Transverse colon (tissue), 4 donors: Measurements from ENCODE around the gene S100A16. TPM values are rescaled to one million over a fixed set of nuclear protein-coding genes. Genes with fewer than 3 reads are reported as not detected.

Experiments
- DNase-seq: peaks from one replicate; pipeline ENCODE4 v3.0.0-alpha.2; 2019
- H3K27ac ChIP-seq, 4 donors: fragments of 200-600 bp; sonication (generic); 2 replicates each; pipeline ENCODE4 v1.5.1; 2016 to 2018; ENCODE audit warnings: inconsistent platforms in 4 of 4
- H3K27me3 ChIP-seq: fragments of 200-600 bp; sonication (generic); 2 replicates; pipeline ENCODE4 v1.5.1; 2017; ENCODE audit warnings: inconsistent platforms
- H3K36me3 ChIP-seq, 4 donors: fragments of 200-600 bp; sonication (generic); 2 replicates each; pipeline ENCODE4 v1.5.1; 2017 to 2019; ENCODE audit warnings: inconsistent platforms in 4 of 4
- H3K4me1 ChIP-seq, 4 donors: fragments of 200-600 bp; sonication (generic); 2 replicates each; pipeline ENCODE4 v1.5.1; 2017 to 2020; ENCODE audit warnings: inconsistent platforms in 4 of 4
- H3K4me3 ChIP-seq, 4 donors: fragments of 200-600 bp; sonication (generic); 1 replicate in 1 of 4; 2 replicates in 3 of 4; pipeline versions ENCODE4 v1.5.1 to v1.6.1; 2017 to 2019; ENCODE audit warnings: inconsistent platforms in 4 of 4
- H3K9me3 ChIP-seq, 2 donors: fragments of 200-600 bp; sonication (generic); 2 replicates each; pipeline ENCODE4 v1.5.1; 2017 to 2019; ENCODE audit warnings: inconsistent platforms in 2 of 2
- EP300 ChIP-seq: sonication (generic); formaldehyde crosslinking; IDR thresholded peaks from one replicate; pipeline ENCODE4 v1.6.1; 2017; ENCODE audit warnings: antibody characterized with exemption, low read depth
- POLR2A ChIP-seq: fragments of 450-650 bp; IDR thresholded peaks from one replicate; pipeline ENCODE4 v1.6.1; 2016; ENCODE audit warnings: antibody characterized with exemption, mild to moderate bottlenecking, moderate library complexity
- POLR2AphosphoS5 ChIP-seq, 3 donors: sonication (generic); formaldehyde crosslinking; IDR thresholded peaks; one replicate each; pipeline ENCODE4 v1.6.1; 2016; ENCODE audit warnings: antibody characterized with exemption in 3 of 3
- WGBS, 2 donors: methylation state at CpG; one replicate each; pipeline ENCODE4 v1.1.5; 2018; ENCODE audit warnings: low coverage in 1 of 2; 5-methylcytosine and 5-hydroxymethylcytosine counted together
- in situ Hi-C, 4 donors: fragments of 200-750 bp; cut with MboI; loops; one replicate each; pipeline versions ENCODE4 v1.15.0 to v1.15.1; 2017; ENCODE audit warnings: low sequenced_read_pairs in 3 of 4, low pct_ligation_motif_present in 1 of 4, low pct_unique_long_range_greater_than_20kb in 1 of 4
- intact Hi-C: fragments of 100-400 bp; cut with DNase I; formaldehyde crosslinking; loops from one replicate; pipeline ENCODE4 v1.15.1; 2023; ENCODE audit warnings: low total_unique reads
- total RNA-seq, 4 donors: library from RNA; depleted of rRNA; stranded (reverse); fragments of >200 nt; gene quantifications; one replicate each; pipeline ENCODE4 v1.1.0, GENCODE V29; 2016
- TF ChIP-seq, protein P1 (sequence below), 5 experiments: fragments of 200-600 bp in 3 of 5; fragments of 450-650 bp in 2 of 5; sonication (generic) in 3 of 5; IDR thresholded peaks; 1 replicate in 2 of 5; 2 replicates in 3 of 5; pipeline ENCODE4 v1.5.1; 2016 to 2017; ENCODE audit warnings: antibody characterized with exemption in 5 of 5, inconsistent platforms in 3 of 5, mild to moderate bottlenecking in 2 of 5, moderate library complexity in 1 of 5

S100A16 gene
- total RNA-seq, 4 donors from 2014 or later = 181 to 223 (median 196) TPM

DNA sequence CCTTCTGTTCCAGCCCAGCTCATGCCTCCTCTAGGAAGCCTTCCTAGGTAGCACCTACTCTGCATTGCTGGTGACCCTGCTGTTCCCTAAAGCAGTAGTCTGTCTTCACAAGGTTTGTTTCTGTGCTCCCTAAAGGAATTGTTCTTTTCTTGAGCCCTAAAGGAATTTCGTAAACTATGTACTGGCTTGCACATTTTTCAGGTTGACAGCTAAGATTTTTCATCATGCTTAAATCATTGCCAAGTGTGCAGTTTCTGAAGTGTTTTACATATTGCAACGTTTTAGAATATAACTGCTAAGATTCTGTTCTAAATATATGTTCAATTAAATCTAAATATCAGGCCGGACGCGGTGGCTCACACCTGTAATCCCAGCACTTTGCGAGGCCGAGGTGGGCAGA, 13.1 kb downstream of the S100A16 start:
- intact Hi-C loops (no loop called here), in situ Hi-C loops (loop anchor here in 1 of 4 donors (25.0 kb wide), 1 partner anchor 238 kb away; the partner anchor contains the start of gene S100A9)
- Histone ChIP-seq H3K36me3 (peaks cover 0 to 3% (median 0%) of the 10 kb centered on the region in 4 donors), H3K4me1 (peaks cover 0 to 3% (median 0%) of the 10 kb centered on the region in 4 donors), H3K4me3 (no peak overlapping the region), H3K9me3 (no peaks in the 10 kb centered on the region), H3K27me3 (no peaks in the 10 kb centered on the region), H3K27ac (no peak overlapping the region)
- 77 to 91% methylated on average over 3 to 7 of the region's 7 CpGs for WGBS, 2 donors
- no peak for TF ChIP-seq EP300
- no peak for TF ChIP-seq POLR2AphosphoS5 (IDR thresholded peaks at IDR 0.05)
- TF ChIP-seq, protein P1, sequence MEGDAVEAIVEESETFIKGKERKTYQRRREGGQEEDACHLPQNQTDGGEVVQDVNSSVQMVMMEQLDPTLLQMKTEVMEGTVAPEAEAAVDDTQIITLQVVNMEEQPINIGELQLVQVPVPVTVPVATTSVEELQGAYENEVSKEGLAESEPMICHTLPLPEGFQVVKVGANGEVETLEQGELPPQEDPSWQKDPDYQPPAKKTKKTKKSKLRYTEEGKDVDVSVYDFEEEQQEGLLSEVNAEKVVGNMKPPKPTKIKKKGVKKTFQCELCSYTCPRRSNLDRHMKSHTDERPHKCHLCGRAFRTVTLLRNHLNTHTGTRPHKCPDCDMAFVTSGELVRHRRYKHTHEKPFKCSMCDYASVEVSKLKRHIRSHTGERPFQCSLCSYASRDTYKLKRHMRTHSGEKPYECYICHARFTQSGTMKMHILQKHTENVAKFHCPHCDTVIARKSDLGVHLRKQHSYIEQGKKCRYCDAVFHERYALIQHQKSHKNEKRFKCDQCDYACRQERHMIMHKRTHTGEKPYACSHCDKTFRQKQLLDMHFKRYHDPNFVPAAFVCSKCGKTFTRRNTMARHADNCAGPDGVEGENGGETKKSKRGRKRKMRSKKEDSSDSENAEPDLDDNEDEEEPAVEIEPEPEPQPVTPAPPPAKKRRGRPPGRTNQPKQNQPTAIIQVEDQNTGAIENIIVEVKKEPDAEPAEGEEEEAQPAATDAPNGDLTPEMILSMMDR (IDR thresholded peaks at IDR 0.05) = no peak
- TF ChIP-seq POLR2A = no peak
- DNase-seq = no peak

DNA sequence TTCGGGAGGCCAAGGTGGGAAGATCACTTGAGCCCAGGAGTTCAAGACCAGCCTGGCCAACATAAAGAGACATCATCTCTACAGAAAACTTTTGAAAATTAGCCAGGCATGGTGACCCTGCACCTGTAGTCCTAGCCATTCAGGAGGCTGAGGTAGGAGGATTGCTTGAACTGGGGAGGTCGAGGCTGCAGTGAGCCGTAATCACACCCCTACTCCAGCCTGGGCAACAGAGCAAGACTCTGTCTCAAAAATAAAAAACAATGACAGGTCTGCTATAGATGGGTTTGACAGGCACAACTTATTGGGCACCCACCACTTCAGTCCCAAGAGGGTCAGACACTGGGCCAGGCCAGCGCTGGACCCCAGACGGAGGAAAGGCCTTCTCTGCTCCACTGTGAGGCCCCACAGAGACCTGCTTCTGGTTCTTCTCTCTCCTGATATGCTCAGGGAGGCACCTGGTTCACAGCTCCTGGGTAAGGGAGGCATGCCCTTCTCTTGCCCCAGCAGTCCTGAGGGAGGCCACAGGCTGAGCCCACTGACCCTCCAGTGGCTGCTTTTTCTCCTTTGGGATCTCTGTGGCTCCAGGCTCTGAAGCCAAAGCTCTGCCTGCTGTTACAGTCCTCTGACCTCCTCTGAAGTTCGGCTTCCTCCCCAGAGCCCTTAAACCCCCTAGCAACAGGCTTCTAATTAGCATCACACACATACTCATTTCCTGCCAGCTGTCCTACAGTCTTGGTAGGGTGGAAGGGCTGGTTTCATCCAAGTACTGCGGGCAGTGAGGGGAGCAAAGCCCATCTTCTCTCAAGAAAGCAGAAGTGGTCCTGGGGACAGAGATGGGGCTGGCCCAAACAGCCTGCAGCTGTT, 14.4 kb downstream of the S100A16 start:
- Histone ChIP-seq H3K36me3 (no peaks in the 10 kb centered on the region), H3K4me1 (peaks cover 0 to 3% (median 0%) of the 10 kb centered on the region in 4 donors), H3K27ac (peak overlapping the region in 1 of 4 donors; percentile 14), H3K4me3 (no peak overlapping the region), H3K9me3 (no peaks in the 10 kb centered on the region), H3K27me3 (no peaks in the 10 kb centered on the region)
- intact Hi-C loops = no loop called here
- DNase-seq = peak; percentile 23
- TF ChIP-seq POLR2A (peak; percentile 19), EP300 (no peak), POLR2AphosphoS5 (IDR thresholded peaks at IDR 0.05) (no peak)
- 71% methylated on average over 7 of the region's 7 CpGs; no CpG with 5 or more reads in 1 of the 2 donors for WGBS, 2 donors
- in situ Hi-C loops = loop anchor here in 1 of 4 donors (25.0 kb wide), 1 partner anchor 236 kb away; the partner anchor contains the start of gene S100A9

DNA sequence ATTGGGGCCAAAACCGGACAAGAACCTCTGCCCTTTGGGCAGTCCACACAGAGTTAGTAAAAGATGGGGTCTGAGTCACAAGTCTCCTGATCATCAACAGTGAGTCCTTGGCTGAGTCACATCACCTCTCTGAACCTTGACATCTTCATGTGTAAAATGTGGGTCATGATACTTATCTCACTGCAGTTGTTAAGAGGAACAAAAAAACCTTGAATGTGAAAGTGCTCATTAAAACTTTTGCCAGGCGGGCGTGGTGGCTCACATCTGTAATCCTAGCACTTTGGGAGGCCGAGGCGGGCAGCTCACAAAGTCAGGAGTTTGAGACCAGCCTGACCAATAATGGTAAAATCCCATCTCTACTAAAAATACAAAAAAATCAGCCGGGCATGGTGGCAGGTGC, 15.7 kb downstream of the S100A16 start:
- Histone ChIP-seq H3K4me3 (no peak overlapping the region), H3K36me3 (no peaks in the 10 kb centered on the region), H3K27ac (no peak overlapping the region), H3K9me3 (no peaks in the 10 kb centered on the region), H3K27me3 (no peaks in the 10 kb centered on the region), H3K4me1 (peaks cover 0 to 3% (median 0%) of the 10 kb centered on the region in 4 donors)
- intact Hi-C loops = no loop called here
- in situ Hi-C loops = loop anchor here in 1 of 4 donors (25.0 kb wide), 1 partner anchor 235 kb away; the partner anchor contains the start of gene S100A9
- 69% methylated on average over 6 of the region's 6 CpGs; no CpG with 5 or more reads in 1 of the 2 donors for WGBS, 2 donors
- TF ChIP-seq POLR2A (no peak), POLR2AphosphoS5 (IDR thresholded peaks at IDR 0.05) (peak in 1 of 3 donors; percentile 27)
- TF ChIP-seq, protein P1 (IDR thresholded peaks at IDR 0.05) = no peak
- DNase-seq = peak; percentile 22

DNA sequence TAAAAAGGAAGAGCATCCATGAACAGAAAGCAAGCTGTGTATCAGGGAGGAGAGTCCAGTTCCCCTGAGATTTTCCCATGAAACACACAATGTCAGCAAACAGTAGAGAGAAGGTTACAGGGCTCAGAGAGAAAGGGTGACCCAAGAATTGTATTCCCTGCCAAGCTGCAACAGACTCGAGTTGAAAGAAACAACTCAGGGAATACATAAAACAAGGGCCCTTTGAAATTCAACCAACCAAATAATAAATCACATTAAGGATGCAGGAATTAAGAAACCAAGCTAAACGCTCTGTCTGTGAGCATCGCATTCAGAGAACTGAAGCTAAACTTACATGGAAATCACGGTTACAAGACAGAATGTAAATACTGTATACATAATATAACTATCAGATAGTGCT, 20.2 kb downstream of the S100A16 start:
- WGBS, 2 donors = 59 to 60% methylated on average over 4 of the region's 4 CpGs
- intact Hi-C loops = no loop called here

More for the DNA sequence above, 20.2 kb downstream of the S100A16 start:
- Histone ChIP-seq H3K27me3 (no peaks in the 10 kb centered on the region), H3K27ac (no peak overlapping the region), H3K36me3 (no peaks in the 10 kb centered on the region), H3K9me3 (no peaks in the 10 kb centered on the region), H3K4me1 (no peaks in the 10 kb centered on the region), H3K4me3 (no peak overlapping the region)
- in situ Hi-C loops = loop anchor here in 1 of 4 donors (25.0 kb wide), 1 partner anchor 230 kb away; the partner anchor contains the start of gene S100A9
- DNase-seq = no peak
- TF ChIP-seq EP300 (no peak), POLR2AphosphoS5 (IDR thresholded peaks at IDR 0.05) (no peak), POLR2A (no peak)
- TF ChIP-seq, protein P1 (IDR thresholded peaks at IDR 0.05) = no peak
